HG03175 (cell line): ENCODE measurements around the gene GADL1.

Experiments used
- ATAC-seq: cut with Tn5 transposase; IDR thresholded peaks from one replicate; pipeline ENCODE4 v1.9.1; 2021; ENCODE audit warnings: mild to moderate bottlenecking, moderate library complexity; ENCODE audit not compliant: unreplicated experiment

GADL1 gene

DNA sequence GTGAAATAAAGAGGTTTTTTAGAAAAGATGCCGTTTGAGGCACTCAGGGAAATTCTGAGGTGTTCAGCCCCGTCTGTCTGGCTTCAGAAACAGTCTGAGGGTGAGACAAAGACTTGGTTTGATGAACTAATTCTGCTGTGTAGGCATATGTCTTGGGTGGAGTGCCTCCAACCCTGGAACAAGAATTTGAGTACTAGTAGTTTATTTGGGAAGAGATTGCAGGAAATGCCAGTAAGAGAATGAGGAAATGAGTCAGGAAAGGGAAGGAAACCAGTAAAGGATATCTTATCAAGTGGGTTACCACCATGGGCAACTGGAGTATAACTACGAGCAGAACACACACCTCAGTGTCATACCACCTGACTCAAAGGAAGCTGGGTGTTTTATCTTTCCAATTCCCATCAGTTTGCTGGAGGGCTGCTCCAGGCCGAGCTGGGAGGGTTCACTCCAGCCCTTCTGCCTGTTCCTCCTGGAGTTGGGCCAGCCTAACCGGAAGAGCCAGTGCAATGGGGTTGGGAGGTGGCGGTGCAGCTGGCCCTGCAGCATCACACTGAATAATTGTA is 212.7 kb downstream of the GADL1 start:
- no peak for ATAC-seq

DNA sequence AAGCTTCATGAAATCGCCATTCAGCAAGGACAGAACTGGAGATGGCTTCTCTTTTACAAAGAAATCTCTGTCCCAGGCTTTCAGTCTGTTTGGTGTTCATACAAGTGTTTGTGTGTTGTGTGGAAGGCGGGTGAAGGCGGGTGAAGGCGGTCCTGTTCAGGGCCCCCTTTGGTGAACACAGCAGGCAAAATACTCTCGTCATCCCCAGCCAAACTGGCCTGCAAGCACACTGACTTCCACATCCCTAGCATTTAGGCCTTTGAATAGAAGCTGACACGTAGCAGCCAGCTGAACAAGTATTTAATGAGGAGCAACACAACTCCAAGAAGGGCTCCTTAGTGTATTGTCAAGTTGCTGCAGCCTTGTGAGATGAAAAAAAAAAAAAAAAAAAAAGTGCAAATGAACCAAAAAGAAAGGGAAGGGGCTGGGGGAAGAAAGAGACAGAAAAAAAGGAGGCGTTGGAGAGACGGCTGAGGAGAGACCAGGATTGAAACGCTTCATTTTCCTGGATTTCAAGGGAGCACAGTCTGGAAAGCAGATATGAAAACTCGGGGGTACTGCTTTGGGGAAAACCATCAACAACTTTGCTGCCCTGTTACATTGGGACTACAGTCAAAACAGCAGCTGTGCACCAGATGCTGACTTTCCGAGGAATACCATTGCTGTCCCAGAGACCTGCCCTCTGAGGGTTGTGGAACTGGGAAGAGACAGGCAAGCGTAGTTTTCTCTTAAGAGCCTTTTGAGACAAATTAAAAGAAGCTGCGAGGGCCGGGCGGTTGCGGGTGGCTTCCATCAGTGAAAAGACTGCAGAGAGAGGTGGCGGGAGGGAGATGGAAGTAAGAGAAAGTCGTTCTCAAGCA is 213.4 kb downstream of the GADL1 start:
- ATAC-seq, result no peak

DNA sequence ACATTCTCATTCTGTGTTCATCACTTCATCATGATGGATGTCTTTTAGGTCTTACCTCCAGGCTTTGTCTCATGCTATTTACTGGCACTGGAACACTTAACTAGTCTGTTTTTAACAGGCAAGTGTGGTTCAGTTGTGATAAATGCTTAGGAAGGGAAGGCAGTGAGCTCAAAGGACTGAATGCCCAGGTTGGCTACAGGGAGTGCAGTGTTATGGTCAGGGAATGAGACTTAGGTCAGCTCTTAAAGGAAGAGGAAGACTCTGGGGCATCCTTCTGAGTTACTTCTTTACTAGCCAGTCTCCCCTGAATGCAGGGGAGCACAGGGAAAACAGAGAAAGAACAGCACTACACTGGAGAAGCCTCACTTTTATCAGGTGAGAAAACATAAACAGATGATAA is 215.4 kb downstream of the GADL1 start:
- no peak for ATAC-seq

DNA sequence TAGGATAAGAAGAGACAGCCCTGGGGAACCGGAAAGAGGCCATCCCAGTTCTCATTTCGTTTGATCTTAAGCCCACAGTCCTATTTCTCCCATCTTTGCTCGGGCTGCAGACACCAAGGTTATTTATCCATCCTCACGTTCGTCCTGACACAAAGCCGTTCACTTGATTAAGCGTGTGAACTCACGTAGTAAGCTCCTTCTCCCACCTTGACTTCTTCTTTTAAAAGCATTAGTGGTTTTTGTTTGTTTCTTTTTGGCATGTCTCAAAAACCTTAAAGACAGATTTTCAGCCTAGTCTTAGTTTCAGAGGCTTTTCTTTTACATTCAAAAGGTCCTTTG is 217.1 kb downstream of the GADL1 start:
- no peak for ATAC-seq

DNA sequence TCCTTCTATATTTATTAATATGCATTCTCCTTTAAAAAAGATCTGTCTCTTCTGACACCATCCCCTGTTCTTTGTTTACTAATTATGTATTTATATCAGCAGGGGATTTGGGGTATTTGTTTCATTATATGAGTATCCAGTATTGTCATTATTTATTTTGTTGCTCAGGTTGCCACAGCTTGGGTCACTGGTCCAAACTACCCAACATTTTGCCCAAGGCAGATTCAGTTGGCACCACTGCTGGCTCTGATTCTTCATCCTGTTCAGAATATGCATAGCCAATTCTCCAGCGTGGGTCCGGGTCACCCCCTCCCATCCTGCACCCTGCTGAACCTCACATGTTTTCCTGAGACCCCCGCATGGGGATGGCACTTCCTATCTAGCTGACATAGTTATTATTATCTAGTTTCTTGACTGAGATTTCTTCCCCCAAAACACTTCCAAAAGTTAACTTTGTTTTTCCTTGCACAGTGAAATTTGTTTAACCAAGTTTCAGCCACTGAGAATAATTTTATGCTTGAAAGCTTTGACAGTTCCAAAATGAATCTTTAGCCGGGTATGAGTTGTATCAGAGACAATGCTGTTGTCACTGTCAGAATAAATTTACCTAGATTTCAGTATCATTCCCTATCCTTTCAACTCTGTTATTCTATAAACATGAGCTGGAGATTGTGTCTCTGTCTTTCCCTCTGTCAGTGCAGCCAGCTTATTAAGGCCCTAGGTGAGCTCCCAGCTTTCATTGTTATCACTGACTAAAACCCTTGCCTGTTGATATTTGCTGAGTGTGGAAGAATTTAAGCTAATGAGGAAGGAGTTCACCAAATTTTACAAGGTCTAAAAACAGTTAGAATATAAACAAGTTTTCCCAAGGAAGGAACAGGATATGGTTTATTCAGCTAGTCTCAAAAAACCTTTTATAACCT is 217.8 kb downstream of the GADL1 start:
- ATAC-seq, result no peak
